Type B pancreatic cell (in vitro differentiated cells): Measurements from ENCODE around the gene GRIK1. TPM values are rescaled to one million over a fixed set of nuclear protein-coding genes. Genes with fewer than 3 reads are reported as not detected.

Source experiments
- DNase-seq: peaks from one replicate; pipeline ENCODE4 v3.0.0; 2021; ENCODE audit warnings: mixed read lengths; ENCODE audit not compliant: unreplicated experiment; ENCODE audit errors: extremely low spot score
- H3K27ac Mint-ChIP-seq: 2 replicates; pipeline ENCODE4 v1.8.0; 2021; ENCODE audit warnings: mild to moderate bottlenecking, mixed read lengths
- H3K27me3 Mint-ChIP-seq: 2 replicates; pipeline ENCODE4 v1.8.0; 2021; ENCODE audit warnings: mixed read lengths
- H3K36me3 Mint-ChIP-seq: 2 replicates; pipeline ENCODE4 v1.8.0; 2021; ENCODE audit warnings: mixed read lengths
- H3K4me1 Mint-ChIP-seq: one replicate; pipeline ENCODE4 v1.8.0; 2021; ENCODE audit warnings: mixed read lengths; ENCODE audit not compliant: unreplicated experiment
- H3K4me3 Mint-ChIP-seq: 2 replicates; pipeline ENCODE4 v1.8.0; 2021; ENCODE audit warnings: mild to moderate bottlenecking, mixed read lengths
- H3K9me3 Mint-ChIP-seq: 2 replicates; pipeline ENCODE4 v1.8.0; 2021; ENCODE audit warnings: mixed read lengths
- total RNA-seq: library from RNA; stranded (reverse); gene quantifications from 2 replicates; pipeline ENCODE4 v1.2.1, GENCODE V29; 2021; ENCODE audit warnings: low replicate concordance
- TF ChIP-seq, protein P1 (sequence below): fragments of 200-600 bp; sonication (generic); conservative IDR thresholded peaks from 2 replicates; pipeline ENCODE4 v1.5.0; 2021; ENCODE audit warnings: antibody characterized with exemption, mild to moderate bottlenecking

GRIK1 gene
- total RNA-seq, 1 donor from 2014 or later: 6.1 TPM

DNA sequence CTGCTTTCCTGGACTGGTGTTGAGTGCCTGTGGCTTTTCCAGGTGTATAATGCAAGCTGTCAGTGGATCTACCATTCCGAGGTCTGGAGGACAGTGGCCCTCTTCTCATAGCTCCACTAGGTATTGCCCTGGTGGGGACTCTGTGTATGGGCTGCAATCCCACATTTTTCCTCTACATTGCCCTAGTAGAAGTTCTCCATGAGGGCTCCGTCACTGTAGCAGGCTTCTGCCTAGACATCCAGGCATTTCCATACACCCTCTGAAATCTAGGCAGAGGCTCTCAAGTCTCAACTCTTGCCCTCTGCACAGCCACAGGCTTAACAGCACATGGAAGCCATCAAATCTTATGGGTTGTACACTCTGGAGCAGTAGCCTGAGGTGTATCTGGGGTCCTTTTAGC lies 107.6 kb downstream of the GRIK1 start:
- H3K36me3 Mint-ChIP-seq: no peaks in the 10 kb centered on the region
- no peaks in the 10 kb centered on the region for H3K4me1 Mint-ChIP-seq
- no peak overlapping the region for H3K4me3 Mint-ChIP-seq
- TF ChIP-seq, protein P1, sequence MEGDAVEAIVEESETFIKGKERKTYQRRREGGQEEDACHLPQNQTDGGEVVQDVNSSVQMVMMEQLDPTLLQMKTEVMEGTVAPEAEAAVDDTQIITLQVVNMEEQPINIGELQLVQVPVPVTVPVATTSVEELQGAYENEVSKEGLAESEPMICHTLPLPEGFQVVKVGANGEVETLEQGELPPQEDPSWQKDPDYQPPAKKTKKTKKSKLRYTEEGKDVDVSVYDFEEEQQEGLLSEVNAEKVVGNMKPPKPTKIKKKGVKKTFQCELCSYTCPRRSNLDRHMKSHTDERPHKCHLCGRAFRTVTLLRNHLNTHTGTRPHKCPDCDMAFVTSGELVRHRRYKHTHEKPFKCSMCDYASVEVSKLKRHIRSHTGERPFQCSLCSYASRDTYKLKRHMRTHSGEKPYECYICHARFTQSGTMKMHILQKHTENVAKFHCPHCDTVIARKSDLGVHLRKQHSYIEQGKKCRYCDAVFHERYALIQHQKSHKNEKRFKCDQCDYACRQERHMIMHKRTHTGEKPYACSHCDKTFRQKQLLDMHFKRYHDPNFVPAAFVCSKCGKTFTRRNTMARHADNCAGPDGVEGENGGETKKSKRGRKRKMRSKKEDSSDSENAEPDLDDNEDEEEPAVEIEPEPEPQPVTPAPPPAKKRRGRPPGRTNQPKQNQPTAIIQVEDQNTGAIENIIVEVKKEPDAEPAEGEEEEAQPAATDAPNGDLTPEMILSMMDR: no peak
- DNase-seq: no peak
- H3K9me3 Mint-ChIP-seq: peaks cover 10% of the 10 kb centered on the region
- H3K27ac Mint-ChIP-seq: no peak overlapping the region
- H3K27me3 Mint-ChIP-seq: no peaks in the 10 kb centered on the region

DNA sequence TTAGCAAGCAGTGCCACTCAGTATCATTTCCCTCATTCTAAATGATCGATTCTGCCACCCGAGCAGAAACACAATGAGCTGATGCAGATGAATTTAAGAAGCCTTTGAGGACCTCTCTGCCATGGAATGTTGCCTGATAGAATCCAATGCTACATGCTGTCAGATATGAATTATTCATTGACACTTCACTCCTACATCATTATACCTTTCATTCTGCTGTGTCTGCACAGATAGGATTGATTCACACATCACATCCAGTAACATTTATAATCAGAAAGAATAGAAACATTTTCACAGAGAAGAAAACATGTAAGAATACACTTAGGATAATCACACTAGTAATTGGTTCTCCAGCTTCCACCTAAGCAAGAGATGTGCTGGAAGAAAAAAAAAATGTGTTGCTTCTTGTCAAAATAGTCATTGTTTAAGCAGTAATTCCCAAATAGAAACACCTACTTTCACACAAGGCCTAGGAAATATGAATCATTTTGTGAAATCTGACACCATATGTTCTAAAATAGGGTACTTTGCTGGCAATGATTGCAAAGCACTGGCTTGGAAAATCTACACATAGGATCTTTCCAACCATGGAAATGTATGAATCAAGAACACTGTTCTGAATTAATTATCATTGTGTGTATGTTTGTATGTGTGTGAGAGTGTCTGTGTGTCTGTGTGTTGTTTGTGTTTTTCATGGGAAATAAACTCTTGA lies 110.1 kb downstream of the GRIK1 start:
- Mint-ChIP-seq H3K27me3 (no peaks in the 10 kb centered on the region), H3K4me1 (no peaks in the 10 kb centered on the region), H3K9me3 (peaks cover 10% of the 10 kb centered on the region), H3K27ac (no peak overlapping the region), H3K4me3 (no peak overlapping the region), H3K36me3 (no peaks in the 10 kb centered on the region)
- DNase-seq: no peak
- TF ChIP-seq, protein P1: no peak

DNA sequence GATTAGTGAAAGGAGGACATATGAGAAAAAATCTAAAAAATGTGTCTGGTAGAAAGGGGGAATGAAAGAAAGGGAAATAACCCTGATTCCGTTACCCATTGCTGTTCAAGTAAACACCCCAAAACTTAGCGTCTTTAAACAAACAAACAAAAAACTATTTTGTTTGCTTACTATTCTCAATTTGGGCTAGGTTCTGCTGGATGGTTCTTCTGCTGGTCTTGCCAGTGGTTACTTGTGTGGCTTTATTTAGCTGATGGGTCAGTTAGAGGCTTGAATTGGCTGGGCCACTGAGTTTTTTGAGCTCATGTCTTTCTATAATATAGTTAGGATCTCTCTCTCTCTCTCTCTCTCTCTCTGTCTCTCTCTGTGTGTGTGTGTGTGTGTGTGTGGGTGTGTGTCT lies 112.1 kb downstream of the GRIK1 start:
- Mint-ChIP-seq H3K27me3 (no peaks in the 10 kb centered on the region), H3K4me1 (no peaks in the 10 kb centered on the region), H3K4me3 (no peak overlapping the region), H3K27ac (no peak overlapping the region), H3K9me3 (no peaks in the 10 kb centered on the region), H3K36me3 (no peaks in the 10 kb centered on the region)
- DNase-seq: no peak
- TF ChIP-seq, protein P1: no peak

DNA sequence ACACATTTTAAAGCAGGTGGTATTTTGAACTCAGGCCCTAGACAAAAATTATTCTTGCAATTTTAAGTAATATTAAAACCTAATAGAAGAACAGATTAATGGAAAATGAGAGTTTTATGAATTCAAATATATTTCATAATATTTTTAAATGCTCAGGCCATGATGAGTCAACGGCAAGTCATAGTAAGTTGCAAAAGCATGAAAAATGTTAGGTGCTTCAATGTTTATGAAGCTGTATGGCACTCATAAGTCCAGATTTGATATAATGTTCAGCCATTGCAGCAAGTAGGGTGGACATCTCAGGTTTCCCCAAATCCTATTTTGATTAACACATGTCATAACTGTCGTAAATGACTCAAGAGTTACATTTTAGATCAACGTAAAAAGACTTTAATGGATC lies 112.6 kb downstream of the GRIK1 start:
- Mint-ChIP-seq H3K4me1 (no peaks in the 10 kb centered on the region), H3K27ac (no peak overlapping the region), H3K4me3 (no peak overlapping the region), H3K9me3 (no peaks in the 10 kb centered on the region), H3K27me3 (no peaks in the 10 kb centered on the region), H3K36me3 (no peaks in the 10 kb centered on the region)
- TF ChIP-seq, protein P1: no peak
- no peak for DNase-seq

DNA sequence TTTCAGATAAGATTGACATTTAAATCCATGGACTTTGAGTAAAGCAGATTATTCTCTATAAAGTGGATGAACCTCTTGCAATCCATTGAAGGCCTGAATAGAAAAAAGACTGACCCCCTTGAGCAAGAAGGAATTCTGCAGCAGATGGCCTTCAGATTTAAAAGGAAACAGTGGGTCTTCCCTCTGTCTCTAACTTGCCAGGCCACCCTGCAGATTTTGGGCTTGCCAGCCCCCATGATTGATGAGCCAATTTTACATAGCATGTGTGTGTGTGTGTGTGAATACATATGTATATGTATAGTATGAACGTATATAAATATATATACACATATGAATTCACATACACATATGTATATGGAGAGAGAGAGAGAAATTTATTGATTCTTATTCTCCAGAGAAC lies 113.4 kb downstream of the GRIK1 start:
- no peak for DNase-seq
- H3K36me3 Mint-ChIP-seq: no peaks in the 10 kb centered on the region
- no peaks in the 10 kb centered on the region for H3K9me3 Mint-ChIP-seq
- no peaks in the 10 kb centered on the region for H3K27me3 Mint-ChIP-seq
- no peak overlapping the region for H3K27ac Mint-ChIP-seq
- no peaks in the 10 kb centered on the region for H3K4me1 Mint-ChIP-seq
- TF ChIP-seq, protein P1: no peak
- no peak overlapping the region for H3K4me3 Mint-ChIP-seq
